ENCODE measurements around the gene RALGAPB.

The RALGAPB gene

GRCh38 chr20:38547288-38548085 is 74.8 kb downstream of the RALGAPB start:
- no peak for DNase-seq (ENCODE audit: low read depth, low spot score)

- DNase-seq (ENCODE audit: low read depth, low spot score), result no peak
Observed at GRCh38 chr20:38548356-38549083, 75.9 kb downstream of the RALGAPB start.

GRCh38 chr20:38550274-38550673 is 77.6 kb downstream of the RALGAPB start:
- no peak for DNase-seq (ENCODE audit: low read depth, low spot score)

DNA sequence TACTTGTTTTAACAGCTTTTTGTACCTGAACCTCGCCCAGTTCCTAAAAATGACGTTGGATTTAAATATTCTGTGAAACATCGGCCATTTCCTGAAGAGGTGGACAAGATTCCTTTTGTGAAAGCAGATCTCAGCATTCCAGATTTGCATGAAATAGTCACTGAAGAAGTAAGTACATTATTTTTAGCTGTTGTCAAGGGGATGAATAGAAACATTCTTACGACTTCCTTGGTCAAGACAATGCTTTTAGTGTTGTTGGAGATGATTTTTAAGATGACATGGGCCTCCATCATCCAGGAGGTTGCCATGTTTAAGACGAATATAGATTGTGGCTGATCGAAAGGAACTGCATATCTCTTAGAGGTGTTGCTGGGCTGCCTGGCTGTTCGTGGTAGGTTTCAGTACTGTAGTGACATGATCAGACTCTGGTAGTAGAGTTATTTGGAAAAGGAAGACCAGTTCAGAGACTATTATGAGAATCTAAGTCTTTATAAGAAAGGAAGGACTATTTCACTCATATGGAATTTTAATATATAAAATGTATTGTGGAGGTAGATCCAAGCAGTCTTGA is 78.5 kb downstream of the RALGAPB start:
- DNase-seq (ENCODE audit: low read depth, low spot score), result no peak

DNA sequence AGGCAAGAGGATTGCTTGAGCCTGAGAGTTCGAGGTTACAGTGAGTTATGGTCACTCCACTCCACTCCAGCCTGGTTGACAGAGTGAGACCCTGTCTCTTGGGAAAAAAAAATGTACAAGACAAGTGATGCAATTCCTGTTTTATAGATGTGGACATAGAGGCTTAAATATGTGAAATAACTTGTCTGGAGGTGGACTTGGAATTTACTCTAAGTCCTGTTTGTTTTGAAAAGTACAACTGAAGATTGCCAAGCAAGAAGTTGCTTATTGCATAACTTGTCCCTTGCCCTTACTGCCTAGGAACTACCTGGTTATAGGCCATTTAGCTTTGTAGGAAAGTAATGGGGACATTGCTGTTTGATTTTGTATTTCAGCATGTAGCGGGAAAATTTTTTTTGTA is 82.3 kb downstream of the RALGAPB start:
- DNase-seq (ENCODE audit: low read depth, low spot score), result no peak

GRCh38 chr20:38555395-38555794 is 82.8 kb downstream of the RALGAPB start:
- no peak for DNase-seq (ENCODE audit: low read depth, low spot score)

GRCh38 chr20:38557174-38557573 is 84.5 kb downstream of the RALGAPB start:
- no peak for DNase-seq (ENCODE audit: low read depth, low spot score)

GRCh38 chr20:38558596-38559360 is 86.1 kb downstream of the RALGAPB start:
- no peak for DNase-seq (ENCODE audit: low read depth, low spot score)

- DNase-seq (ENCODE audit: low read depth, low spot score), result no peak
Observed at GRCh38 chr20:38559764-38560163, 87.1 kb downstream of the RALGAPB start.

GRCh38 chr20:38563802-38564431 is 91.3 kb downstream of the RALGAPB start:
- no peak for DNase-seq (ENCODE audit: low read depth, low spot score)

- no peak for DNase-seq (ENCODE audit: low read depth, low spot score)
Observed at GRCh38 chr20:38564680-38565079, 92.0 kb downstream of the RALGAPB start.

- DNase-seq (ENCODE audit: low read depth, low spot score), result no peak
Observed at GRCh38 chr20:38566036-38566598, 93.5 kb downstream of the RALGAPB start.

GRCh38 chr20:38569747-38570525 is 97.3 kb downstream of the RALGAPB start:
- no peak for DNase-seq (ENCODE audit: low read depth, low spot score)

- no peak for DNase-seq (ENCODE audit: low read depth, low spot score)
Observed at GRCh38 chr20:38573413-38573812, 100.8 kb downstream of the RALGAPB start.

GRCh38 chr20:38579219-38579910 is 106.7 kb downstream of the RALGAPB start:
- DNase-seq (ENCODE audit: low read depth, low spot score), result no peak

- no peak for DNase-seq (ENCODE audit: low read depth, low spot score)
Observed at GRCh38 chr20:38579921-38580320, 107.3 kb downstream of the RALGAPB start.

DNA sequence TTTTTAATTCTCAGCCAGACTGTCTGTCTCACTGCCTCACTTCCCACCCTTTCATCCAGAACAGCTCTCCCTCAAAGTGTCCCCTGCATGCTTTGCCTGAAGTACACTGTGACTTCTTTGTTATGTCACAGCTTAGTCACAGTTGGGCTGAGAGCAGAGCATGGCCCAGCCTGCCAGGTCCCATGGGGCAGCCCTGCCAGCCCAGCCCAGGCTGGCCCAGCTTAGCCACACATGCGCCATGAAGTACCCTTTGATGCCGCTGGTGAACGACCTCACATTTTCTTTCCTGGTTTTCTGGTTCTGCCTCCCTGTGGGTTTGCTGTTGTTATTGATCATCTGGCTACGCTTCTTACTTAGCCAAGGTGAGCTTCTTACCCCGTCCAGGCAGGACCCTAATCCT is 108.4 kb downstream of the RALGAPB start, which contains the start of gene ADIG:
ADIG (plus strand) TSS at position 185 of the 400 bp plus-strand sequence; CDS start at position 239, 54 bp downstream.
- DNase-seq (ENCODE audit: low read depth, low spot score), result no peak

GRCh38 chr20:38581830-38582358 is 109.3 kb downstream of the RALGAPB start:
- no peak for DNase-seq (ENCODE audit: low read depth, low spot score)

DNA sequence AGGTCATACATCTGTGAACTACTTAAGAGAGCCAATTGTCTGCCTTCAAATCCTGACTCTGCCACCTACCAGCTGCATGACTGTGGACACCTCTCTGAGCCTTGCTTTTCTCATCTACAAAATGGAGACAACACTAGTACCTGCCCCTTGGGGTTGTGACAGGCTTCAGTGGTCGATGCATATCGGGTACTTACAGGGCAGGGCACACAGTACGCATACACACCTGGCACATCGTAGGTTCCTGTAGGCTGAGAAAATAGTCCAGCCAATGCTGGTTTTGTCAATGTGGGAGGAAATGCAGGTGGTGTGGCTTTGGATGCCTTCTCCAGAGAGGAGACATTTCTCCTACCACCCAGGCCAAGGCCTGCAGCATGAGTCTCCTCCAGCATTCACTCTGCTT is 110.7 kb downstream of the RALGAPB start:
- DNase-seq (ENCODE audit: low read depth, low spot score), result no peak

All from smooth muscle cell of the brain vasculature (primary cell).